Stimulated activated CD4-positive, alpha-beta T cell treated with anti-CD3 and anti-CD28 coated beads, Interleukin-15, amount 100 ng/mL, for 48 hours (primary cell): Measurements from ENCODE around the gene FLCN.

Experiments used
- DNase-seq, 2 donors: peaks; one replicate each; pipeline ENCODE4 v3.0.0-alpha.2; 2020; ENCODE audit warnings: low read depth in 2 of 2

The FLCN gene

DNA sequence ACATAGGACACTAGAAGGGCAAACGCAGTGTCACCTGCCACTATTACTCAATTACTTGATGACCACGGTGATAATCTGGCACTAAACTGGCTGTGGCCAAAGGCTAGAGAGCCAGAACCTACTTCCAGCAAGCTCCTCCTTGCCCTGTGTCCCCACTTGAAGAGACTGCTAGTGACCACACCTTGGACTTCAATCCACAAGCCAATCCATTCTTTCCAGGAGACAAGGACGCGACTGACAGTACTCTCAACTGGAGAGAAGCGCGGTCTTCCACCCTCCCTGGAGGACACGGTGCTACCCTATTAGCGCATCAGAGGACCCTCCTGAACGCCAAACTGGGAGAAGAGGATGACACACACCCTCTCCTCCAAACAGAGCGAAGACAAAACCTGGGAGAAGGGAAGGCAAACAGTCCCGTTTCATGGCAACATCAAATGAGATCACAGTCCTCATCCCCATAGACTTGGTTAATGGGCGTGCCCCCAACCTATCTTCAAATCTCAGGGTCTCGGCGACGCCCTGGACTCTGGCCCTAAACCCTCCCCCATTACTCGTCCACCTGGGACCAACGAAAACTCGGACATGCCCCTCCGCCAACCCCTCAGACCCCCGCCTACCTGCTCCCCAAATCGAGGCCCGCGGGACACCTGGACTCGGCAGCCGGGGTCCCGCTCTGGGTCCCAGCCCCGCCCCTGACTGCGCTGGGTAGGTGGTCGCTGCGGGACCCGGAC lies 508 bp downstream of the FLCN start:
- DNase-seq = no peak

GRCh38 chr17:17235212-17236174 lies 1.5 kb downstream of the FLCN start:
- DNase-seq = no peak

DNA sequence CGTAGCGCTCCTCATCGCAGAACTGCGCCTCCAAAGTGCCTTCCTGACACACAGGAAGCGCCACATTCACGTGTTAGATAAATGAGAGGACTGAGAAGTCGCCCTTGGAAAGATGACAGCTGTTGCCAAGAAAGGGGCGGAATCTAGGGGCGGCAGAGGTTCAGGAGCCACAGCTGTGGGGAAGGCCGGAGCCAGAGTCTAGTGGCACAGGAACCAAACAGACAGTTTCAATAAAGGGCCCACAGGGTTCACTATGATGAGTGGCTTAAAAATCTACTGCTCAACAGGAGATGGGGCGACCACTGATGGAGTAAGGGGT lies 4.7 kb downstream of the FLCN start:
- DNase-seq = no peak

- no peak for DNase-seq
These were observed 5.2 kb downstream of the FLCN start for GRCh38 chr17:17231621-17232302.

DNA sequence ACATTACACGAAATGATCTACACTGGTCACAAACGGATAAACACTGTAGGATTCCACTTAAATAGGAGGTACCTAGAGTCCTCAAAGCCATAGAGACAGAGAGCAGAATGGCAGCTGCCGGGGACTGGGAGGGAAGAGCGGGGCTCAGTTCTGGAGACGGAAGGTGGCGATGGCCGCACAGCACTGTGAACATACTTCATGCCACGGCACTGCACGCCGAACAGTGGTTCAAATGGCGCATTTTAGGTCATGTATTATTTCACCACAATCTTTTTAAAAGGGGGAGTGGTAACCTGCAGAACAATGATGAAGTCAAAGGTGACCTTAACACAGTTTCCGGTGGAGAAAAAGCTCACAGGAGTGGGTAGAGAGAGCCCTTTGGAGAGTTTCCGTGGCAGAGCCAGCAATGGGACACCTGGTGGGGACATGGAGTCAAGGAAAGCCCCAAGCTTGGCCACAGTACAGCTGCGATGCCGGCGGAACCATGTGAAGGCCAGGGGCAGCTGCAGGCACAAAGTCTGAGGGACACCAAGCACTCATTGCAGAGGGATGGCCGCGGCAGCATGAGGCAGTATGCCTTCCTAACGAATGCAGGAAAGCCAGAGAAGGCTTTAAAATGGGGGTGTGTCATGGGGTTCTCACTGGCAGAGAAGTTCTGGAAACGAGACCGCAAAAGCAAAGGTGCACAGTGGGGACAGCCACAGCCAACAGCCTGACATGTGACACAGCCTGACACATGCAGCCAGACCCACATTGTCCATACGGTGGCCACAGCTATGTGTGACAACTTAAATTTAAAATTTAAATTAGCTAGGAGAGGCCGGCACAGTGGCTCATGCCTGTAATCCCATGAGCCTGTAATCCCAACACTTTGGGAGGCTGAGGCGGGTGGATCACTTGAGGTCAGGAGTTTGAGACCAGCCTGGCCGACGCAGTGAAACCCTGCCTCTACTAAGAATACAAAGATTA lies 7.3 kb downstream of the FLCN start:
- no peak for DNase-seq

- no peak for DNase-seq
These were observed 8.3 kb downstream of the FLCN start for GRCh38 chr17:17228521-17229279.

- DNase-seq = no peak
These were observed 9.1 kb downstream of the FLCN start for GRCh38 chr17:17227608-17228520.

GRCh38 chr17:17226451-17227265 lies 10.3 kb downstream of the FLCN start:
- no peak for DNase-seq

- no peak for DNase-seq
These were observed 11.1 kb downstream of the FLCN start for GRCh38 chr17:17225901-17226300.

GRCh38 chr17:17224137-17224536 lies 12.8 kb downstream of the FLCN start:
- no peak for DNase-seq

GRCh38 chr17:17223736-17224135 lies 13.2 kb downstream of the FLCN start:
- no peak for DNase-seq

GRCh38 chr17:17221329-17221728 lies 15.6 kb downstream of the FLCN start:
- no peak for DNase-seq

DNA sequence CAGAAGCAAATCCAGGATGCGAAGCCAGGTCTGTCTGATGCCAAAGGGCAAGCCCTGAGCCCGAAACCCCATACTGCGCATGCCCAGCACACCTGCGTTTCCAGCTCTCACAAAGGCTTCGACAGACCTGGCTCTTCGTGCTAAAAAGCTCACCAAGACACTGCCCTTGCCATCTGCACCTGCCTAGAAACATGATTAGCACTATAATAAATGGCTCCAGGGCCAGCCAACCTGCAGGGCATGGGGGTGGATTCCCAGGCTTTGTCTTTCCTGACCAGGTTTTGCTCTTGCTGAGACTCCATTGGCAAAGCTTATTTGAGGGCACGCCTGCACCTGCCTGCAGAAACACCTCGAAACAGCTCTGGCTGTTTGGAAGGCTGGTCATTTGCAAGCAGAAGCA lies 16.4 kb downstream of the FLCN start:
- no peak for DNase-seq

DNA sequence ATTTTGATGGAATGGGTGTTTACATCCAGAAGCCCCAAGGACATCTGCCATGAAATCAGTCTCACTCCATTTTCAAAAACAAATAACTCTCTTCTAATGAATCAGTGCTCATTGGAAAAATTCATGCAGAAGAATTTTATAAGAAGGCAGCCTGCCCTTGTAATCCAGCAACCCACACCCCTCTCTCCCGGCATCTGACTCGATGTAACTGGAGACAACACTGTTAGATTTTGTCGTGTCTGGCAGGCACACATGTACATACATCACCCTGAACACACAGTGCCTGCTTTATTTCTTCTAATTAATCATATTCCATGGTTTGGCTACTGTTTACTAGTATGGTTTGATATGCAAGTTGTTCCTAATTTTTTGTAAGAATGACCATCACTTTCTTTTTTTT lies 19.0 kb downstream of the FLCN start:
- DNase-seq = no peak

- no peak for DNase-seq
These were observed 20.2 kb downstream of the FLCN start for GRCh38 chr17:17216776-17217175.

DNA sequence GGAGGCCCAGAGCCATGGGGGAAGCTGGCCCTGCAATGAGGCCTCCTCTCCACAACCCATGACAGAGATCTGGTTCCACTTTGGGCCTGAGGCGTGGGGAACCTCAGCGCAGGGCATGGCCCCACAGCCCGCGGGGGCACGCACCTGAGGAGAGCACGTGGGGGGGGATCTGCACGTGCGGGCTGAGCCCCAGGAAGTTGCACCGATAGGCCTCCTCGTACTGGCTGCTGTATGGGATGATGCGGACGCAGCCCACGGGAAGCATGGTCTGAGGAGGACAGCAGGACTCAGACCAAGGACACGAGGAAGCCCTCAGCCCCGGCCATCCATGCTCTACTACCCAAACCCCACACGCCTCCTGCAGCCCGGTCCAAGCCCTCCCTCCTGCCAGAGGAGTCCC lies 20.7 kb downstream of the FLCN start:
- DNase-seq = no peak

GRCh38 chr17:17215575-17215974 lies 21.4 kb downstream of the FLCN start:
- DNase-seq = no peak

DNA sequence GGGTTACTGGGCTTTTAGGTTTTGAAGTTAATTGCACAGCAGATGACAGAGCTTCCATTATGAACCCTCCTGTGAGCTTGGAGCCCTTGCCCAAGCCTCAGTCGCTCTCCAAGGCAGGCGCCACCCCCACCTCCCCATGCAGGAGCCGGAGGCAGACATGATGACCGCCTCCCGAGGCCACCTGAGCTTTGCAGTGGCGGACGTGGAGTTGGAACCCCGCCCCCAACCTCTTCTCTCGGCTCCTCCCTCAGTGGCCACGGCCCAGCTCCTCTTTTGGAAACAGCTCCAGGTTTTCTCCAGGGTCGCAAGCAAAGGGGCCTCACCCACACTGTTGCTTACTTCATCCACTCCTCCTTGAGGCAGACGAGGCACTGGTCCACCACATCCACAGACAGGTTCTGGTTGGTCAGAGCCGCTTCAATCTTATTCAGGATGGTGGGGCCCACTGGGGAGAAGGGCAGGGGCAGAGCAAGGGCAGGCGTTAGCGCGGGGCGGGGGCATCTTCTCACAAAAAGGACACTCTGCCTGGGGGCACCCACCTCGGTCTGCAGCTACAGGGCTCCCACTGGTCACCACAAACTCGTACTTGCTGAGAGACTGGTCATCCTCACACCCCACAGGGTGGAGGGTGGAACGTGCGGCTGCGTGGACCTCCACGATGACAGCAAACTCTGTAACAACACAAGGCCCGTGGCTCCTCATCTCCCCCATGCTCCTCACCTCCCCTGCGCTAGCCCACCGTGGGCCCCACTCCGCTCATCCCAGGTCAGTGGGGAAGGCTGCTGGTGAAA lies 22.1 kb downstream of the FLCN start:
- DNase-seq = no peak
